ENCODE measurements around the gene FAM216B. TPM values are rescaled to one million over a fixed set of nuclear protein-coding genes. Genes with fewer than 3 reads are reported as not detected.

FAM216B gene
- total and polyA plus RNA-seq, 2 of the 8 experiments (the other 6 are each of a cell fraction or from before 2014, with no cell fraction given): not detected

DNA sequence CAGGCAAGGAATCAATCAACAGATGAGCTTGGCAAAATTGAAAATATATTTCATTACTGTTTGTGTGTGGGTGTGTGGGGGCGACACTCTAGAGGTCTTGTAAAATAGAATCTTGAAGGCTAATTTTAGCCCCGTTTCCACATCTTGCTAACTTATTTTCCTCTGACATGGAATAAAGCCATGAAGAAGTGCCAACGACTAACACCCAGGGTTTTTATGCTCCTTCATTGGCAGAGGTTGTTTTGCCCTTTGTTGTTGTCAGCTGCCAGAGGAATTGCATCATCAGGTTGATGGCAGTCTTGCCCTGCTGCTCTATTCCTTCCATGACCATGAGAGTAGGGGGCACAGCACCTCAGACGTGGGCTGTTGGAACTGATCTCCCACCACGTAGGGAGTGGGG, 30.6 kb upstream of the FAM216B start (continued):
- TF ChIP-seq, protein P1, sequence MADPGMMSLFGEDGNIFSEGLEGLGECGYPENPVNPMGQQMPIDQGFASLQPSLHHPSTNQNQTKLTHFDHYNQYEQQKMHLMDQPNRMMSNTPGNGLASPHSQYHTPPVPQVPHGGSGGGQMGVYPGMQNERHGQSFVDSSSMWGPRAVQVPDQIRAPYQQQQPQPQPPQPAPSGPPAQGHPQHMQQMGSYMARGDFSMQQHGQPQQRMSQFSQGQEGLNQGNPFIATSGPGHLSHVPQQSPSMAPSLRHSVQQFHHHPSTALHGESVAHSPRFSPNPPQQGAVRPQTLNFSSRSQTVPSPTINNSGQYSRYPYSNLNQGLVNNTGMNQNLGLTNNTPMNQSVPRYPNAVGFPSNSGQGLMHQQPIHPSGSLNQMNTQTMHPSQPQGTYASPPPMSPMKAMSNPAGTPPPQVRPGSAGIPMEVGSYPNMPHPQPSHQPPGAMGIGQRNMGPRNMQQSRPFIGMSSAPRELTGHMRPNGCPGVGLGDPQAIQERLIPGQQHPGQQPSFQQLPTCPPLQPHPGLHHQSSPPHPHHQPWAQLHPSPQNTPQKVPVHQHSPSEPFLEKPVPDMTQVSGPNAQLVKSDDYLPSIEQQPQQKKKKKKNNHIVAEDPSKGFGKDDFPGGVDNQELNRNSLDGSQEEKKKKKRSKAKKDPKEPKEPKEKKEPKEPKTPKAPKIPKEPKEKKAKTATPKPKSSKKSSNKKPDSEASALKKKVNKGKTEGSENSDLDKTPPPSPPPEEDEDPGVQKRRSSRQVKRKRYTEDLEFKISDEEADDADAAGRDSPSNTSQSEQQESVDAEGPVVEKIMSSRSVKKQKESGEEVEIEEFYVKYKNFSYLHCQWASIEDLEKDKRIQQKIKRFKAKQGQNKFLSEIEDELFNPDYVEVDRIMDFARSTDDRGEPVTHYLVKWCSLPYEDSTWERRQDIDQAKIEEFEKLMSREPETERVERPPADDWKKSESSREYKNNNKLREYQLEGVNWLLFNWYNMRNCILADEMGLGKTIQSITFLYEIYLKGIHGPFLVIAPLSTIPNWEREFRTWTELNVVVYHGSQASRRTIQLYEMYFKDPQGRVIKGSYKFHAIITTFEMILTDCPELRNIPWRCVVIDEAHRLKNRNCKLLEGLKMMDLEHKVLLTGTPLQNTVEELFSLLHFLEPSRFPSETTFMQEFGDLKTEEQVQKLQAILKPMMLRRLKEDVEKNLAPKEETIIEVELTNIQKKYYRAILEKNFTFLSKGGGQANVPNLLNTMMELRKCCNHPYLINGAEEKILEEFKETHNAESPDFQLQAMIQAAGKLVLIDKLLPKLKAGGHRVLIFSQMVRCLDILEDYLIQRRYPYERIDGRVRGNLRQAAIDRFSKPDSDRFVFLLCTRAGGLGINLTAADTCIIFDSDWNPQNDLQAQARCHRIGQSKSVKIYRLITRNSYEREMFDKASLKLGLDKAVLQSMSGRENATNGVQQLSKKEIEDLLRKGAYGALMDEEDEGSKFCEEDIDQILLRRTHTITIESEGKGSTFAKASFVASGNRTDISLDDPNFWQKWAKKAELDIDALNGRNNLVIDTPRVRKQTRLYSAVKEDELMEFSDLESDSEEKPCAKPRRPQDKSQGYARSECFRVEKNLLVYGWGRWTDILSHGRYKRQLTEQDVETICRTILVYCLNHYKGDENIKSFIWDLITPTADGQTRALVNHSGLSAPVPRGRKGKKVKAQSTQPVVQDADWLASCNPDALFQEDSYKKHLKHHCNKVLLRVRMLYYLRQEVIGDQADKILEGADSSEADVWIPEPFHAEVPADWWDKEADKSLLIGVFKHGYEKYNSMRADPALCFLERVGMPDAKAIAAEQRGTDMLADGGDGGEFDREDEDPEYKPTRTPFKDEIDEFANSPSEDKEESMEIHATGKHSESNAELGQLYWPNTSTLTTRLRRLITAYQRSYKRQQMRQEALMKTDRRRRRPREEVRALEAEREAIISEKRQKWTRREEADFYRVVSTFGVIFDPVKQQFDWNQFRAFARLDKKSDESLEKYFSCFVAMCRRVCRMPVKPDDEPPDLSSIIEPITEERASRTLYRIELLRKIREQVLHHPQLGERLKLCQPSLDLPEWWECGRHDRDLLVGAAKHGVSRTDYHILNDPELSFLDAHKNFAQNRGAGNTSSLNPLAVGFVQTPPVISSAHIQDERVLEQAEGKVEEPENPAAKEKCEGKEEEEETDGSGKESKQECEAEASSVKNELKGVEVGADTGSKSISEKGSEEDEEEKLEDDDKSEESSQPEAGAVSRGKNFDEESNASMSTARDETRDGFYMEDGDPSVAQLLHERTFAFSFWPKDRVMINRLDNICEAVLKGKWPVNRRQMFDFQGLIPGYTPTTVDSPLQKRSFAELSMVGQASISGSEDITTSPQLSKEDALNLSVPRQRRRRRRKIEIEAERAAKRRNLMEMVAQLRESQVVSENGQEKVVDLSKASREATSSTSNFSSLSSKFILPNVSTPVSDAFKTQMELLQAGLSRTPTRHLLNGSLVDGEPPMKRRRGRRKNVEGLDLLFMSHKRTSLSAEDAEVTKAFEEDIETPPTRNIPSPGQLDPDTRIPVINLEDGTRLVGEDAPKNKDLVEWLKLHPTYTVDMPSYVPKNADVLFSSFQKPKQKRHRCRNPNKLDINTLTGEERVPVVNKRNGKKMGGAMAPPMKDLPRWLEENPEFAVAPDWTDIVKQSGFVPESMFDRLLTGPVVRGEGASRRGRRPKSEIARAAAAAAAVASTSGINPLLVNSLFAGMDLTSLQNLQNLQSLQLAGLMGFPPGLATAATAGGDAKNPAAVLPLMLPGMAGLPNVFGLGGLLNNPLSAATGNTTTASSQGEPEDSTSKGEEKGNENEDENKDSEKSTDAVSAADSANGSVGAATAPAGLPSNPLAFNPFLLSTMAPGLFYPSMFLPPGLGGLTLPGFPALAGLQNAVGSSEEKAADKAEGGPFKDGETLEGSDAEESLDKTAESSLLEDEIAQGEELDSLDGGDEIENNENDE (IDR thresholded peaks at IDR 0.05; ENCODE audit: insufficient replicate concordance, low read length): no peak
- TF ChIP-seq, protein P2, sequence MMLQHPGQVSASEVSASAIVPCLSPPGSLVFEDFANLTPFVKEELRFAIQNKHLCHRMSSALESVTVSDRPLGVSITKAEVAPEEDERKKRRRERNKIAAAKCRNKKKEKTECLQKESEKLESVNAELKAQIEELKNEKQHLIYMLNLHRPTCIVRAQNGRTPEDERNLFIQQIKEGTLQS (IDR thresholded peaks at IDR 0.05; ENCODE audit: insufficient read depth, low read depth, low read length): peak; percentile 40; the same call in 1 of the 2 replicates
